Nephron progenitor cell (in vitro differentiated cells): ENCODE results near the gene TPM4.

Source experiments
- DNase-seq: peaks from one replicate; pipeline ENCODE4 v3.0.0; 2021
- H3K27ac Mint-ChIP-seq: 2 replicates; pipeline ENCODE4 v1.8.0; 2021; ENCODE audit warnings: mild to moderate bottlenecking, moderate library complexity, mixed read lengths
- H3K27me3 Mint-ChIP-seq: 2 replicates; pipeline ENCODE4 v1.8.0; 2021; ENCODE audit warnings: mild to moderate bottlenecking, low read depth, mixed read lengths; ENCODE audit not compliant: poor library complexity
- H3K36me3 Mint-ChIP-seq: 2 replicates; pipeline ENCODE4 v1.8.0; 2021; ENCODE audit warnings: low read depth, mixed read lengths
- H3K4me1 Mint-ChIP-seq: 2 replicates; pipeline ENCODE4 v1.8.0; 2021; ENCODE audit warnings: mixed read lengths
- H3K4me3 Mint-ChIP-seq: 2 replicates; pipeline ENCODE4 v1.8.0; 2021; ENCODE audit warnings: mild to moderate bottlenecking, moderate library complexity, mixed read lengths
- H3K9me3 Mint-ChIP-seq: 2 replicates; pipeline ENCODE4 v1.8.0; 2021; ENCODE audit warnings: mild to moderate bottlenecking, moderate library complexity, mixed read lengths
- CTCF ChIP-seq: fragments of 200-600 bp; sonication (generic); IDR thresholded peaks from 2 replicates; pipeline ENCODE4 v1.5.0; 2021; ENCODE audit warnings: antibody characterized with exemption

Gene TPM4

GRCh38 chr19:16121141-16121540 is 44.8 kb downstream of the TPM4 start:
- H3K4me1 Mint-ChIP-seq, result no peaks in the 10 kb centered on the region
- no peak for TF ChIP-seq CTCF
- DNase-seq, result no peak
- H3K27ac Mint-ChIP-seq, result no peak overlapping the region
- H3K4me3 Mint-ChIP-seq, result no peak overlapping the region
- H3K36me3 Mint-ChIP-seq, result peaks cover 29% of the 10 kb centered on the region
- no peaks in the 10 kb centered on the region for H3K27me3 Mint-ChIP-seq
- H3K9me3 Mint-ChIP-seq, result no peaks in the 10 kb centered on the region

DNA sequence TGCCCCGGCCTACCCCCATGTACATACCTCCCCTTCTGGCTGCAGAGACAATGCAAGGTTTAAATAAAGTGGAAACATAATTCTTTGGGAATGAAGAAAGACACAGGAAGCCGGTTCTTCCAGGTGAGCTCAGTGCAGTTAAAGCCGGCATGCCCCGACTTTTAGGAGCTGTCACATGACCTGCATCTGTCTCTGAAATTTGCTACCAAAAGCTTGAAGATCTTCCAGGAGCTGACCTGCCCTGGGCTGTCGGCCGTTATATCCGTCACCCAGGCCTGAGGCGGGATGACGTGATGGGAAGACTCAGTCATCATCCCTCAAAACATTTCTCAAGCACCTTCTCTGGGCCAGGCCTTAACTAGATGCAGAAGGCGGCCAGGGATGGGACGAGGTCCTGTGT is 45.7 kb downstream of the TPM4 start:
- TF ChIP-seq CTCF, result no peak
- no peak overlapping the region for H3K27ac Mint-ChIP-seq
- no peak overlapping the region for H3K4me3 Mint-ChIP-seq
- peaks cover 29% of the 10 kb centered on the region for H3K36me3 Mint-ChIP-seq
- H3K27me3 Mint-ChIP-seq, result no peaks in the 10 kb centered on the region
- H3K9me3 Mint-ChIP-seq, result no peaks in the 10 kb centered on the region
- H3K4me1 Mint-ChIP-seq, result no peaks in the 10 kb centered on the region
- no peak for DNase-seq

DNA sequence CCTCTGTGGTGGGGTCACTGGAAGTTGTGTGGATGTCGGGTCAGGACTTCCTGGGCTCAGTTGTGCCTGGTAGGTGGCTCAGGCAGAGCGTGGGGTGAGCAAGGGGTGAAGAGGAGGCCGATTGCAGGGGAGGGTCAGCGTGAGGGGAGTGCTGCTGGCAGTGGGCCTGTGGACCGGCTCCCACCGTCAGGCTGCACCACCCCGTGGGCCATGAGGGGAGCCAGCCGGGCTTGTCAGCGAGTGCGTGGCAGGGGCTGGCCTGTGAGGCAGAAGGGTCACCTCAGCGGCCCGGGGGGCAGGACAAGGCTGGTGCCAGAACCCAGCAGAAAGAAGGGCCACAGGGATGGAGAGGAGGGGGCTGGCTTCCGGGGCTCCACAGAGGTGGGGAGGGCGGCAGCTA is 48.7 kb downstream of the TPM4 start:
- no peak overlapping the region for H3K4me3 Mint-ChIP-seq
- H3K27me3 Mint-ChIP-seq, result peaks cover 3% of the 10 kb centered on the region
- no peaks in the 10 kb centered on the region for H3K9me3 Mint-ChIP-seq
- peak overlapping the region; percentile 66 for H3K27ac Mint-ChIP-seq
- no peak for TF ChIP-seq CTCF
- H3K4me1 Mint-ChIP-seq, result no peaks in the 10 kb centered on the region
- H3K36me3 Mint-ChIP-seq, result peaks cover 25% of the 10 kb centered on the region
- no peak for DNase-seq

- H3K9me3 Mint-ChIP-seq, result no peaks in the 10 kb centered on the region
- no peaks in the 10 kb centered on the region for H3K4me1 Mint-ChIP-seq
- H3K27ac Mint-ChIP-seq, result no peak overlapping the region
- no peak for TF ChIP-seq CTCF
- H3K4me3 Mint-ChIP-seq, result no peak overlapping the region
- peaks cover 34% of the 10 kb centered on the region for H3K36me3 Mint-ChIP-seq
- H3K27me3 Mint-ChIP-seq, result peaks cover 3% of the 10 kb centered on the region
- DNase-seq, result no peak
Observed at GRCh38 chr19:16125737-16126495, 49.6 kb downstream of the TPM4 start.

DNA sequence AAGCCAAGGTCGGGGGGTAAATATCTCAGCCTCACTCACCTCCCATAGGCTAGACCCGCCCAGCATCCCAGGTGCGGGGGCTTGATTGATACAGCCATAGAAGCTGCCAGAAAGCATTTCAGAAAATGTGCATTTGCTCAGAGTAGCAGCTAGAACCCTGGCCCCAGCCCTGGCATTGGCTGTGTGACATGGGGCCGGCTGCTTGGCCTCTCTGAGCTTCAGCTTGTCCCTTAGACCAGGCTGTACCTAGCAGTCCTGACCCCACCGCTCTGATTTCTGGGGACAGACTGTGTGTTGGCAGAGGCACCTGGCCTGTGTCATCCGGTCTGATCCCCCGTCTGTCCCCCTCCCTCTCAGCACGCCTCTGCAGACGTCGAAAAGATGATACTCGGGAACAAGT is 50.8 kb downstream of the TPM4 start:
- H3K27ac Mint-ChIP-seq, result no peak overlapping the region
- H3K36me3 Mint-ChIP-seq, result peaks cover 38% of the 10 kb centered on the region
- no peaks in the 10 kb centered on the region for H3K9me3 Mint-ChIP-seq
- H3K4me3 Mint-ChIP-seq, result no peak overlapping the region
- no peak for DNase-seq
- TF ChIP-seq CTCF, result no peak
- peaks cover 3% of the 10 kb centered on the region for H3K27me3 Mint-ChIP-seq
- H3K4me1 Mint-ChIP-seq, result no peaks in the 10 kb centered on the region

GRCh38 chr19:16127776-16128371 is 51.6 kb downstream of the TPM4 start:
- no peak overlapping the region for H3K27ac Mint-ChIP-seq
- TF ChIP-seq CTCF, result no peak
- no peak for DNase-seq
- H3K4me1 Mint-ChIP-seq, result no peaks in the 10 kb centered on the region
- H3K36me3 Mint-ChIP-seq, result peaks cover 46% of the 10 kb centered on the region
- H3K9me3 Mint-ChIP-seq, result no peaks in the 10 kb centered on the region
- H3K4me3 Mint-ChIP-seq, result no peak overlapping the region
- peaks cover 3% of the 10 kb centered on the region for H3K27me3 Mint-ChIP-seq
